ENCODE results near the gene AK4.
A peak's percentile ranks its signal among the peaks of the same experiment; 100 is the strongest.

Gene AK4

GRCh38 chr1:65178235-65178634 is 30.2 kb downstream of the AK4 start:
- no peak for DNase-seq

DNA sequence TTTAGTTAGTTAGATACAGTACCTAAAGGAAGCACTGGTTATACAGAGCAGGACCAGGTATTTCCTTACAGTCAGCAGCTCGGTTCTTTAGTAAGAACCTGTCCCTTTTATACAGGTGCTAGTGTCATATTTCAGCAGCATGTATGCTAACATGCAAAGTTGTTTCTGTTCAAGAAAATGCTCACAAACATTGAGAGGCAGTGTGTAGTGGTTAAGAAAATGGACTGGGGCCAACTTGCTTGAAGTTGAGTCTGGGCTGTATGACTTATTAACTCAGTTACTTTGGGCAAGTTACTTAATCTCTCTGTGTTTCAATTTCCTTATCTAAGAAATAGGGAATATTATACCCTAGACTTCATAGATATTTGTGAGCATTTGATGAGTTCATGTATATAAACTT is 31.1 kb downstream of the AK4 start:
- DNase-seq = no peak

- no peak for DNase-seq
These were observed 33.0 kb downstream of the AK4 start for GRCh38 chr1:65180977-65181376.

- DNase-seq = no peak
These were observed 34.8 kb downstream of the AK4 start for GRCh38 chr1:65182658-65183268.

DNA sequence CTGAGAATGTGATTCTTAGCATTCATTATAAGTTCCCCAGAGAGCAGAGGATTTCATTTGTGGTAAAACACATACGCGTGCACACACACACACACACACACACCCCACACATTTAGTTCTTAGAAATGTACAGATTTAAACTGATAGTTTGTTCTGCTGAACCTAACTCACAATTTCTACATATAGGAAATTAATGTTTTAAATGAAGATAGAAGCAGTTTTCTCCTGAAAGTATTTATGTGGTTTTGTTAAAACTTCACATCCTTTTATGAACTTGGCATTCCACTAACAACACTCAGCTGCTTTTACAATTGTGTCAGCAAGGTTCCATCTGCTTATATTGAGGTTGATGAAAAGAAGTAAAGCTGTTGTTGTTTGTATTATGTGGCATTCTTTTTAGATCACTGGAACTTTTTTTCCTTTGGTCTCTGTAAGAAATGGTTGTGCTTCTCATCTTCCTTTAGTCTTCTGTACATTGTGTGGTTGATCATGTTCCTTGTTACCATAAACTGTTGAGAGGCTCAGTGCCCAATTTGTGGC is 41.6 kb downstream of the AK4 start:
- no peak for DNase-seq

GRCh38 chr1:65190229-65190628 is 42.2 kb downstream of the AK4 start:
- DNase-seq = no peak

- no peak for DNase-seq
These were observed 45.2 kb downstream of the AK4 start for GRCh38 chr1:65193129-65193695.

- DNase-seq = no peak
These were observed 47.8 kb downstream of the AK4 start for GRCh38 chr1:65195495-65196417.

DNA sequence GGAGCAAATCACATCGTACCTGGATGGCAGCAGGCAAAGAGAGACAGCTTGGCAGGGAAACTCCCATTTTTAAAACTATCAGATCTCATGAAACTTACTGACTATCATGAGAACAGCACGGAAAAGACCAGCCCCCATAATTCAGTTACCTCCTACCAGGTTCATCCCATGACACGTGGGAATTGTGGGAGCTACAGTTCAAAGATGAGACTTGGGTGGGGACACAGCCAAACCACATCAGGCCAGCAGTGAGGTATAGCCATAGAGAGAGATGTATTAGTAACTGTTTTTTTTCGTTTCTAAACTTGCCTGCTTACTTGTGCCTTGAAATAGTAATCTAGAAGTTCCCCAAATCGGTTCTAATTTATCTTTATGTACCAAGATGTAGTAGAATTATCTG is 48.9 kb downstream of the AK4 start:
- DNase-seq = no peak

DNA sequence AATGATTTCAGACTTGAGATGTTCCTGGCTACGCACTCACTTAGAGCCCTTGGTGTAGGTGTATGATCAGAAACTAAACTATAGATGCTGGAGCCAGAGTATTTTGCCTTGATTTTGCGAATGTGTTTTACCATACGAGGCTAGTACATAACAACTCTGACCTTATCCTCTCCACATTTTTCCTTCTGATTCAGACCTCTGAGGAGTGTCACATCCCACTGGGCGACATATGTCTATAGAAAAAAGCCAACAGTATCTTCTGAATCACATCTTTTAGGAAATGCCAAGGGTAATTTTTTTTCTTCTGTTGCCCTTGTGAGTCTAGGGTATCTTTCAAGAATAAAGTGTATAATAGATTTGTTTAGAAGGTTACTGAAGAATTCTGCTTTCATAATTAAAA is 49.6 kb downstream of the AK4 start:
- DNase-seq = no peak

GRCh38 chr1:65198096-65198495 is 50.1 kb downstream of the AK4 start:
- DNase-seq = no peak

DNA sequence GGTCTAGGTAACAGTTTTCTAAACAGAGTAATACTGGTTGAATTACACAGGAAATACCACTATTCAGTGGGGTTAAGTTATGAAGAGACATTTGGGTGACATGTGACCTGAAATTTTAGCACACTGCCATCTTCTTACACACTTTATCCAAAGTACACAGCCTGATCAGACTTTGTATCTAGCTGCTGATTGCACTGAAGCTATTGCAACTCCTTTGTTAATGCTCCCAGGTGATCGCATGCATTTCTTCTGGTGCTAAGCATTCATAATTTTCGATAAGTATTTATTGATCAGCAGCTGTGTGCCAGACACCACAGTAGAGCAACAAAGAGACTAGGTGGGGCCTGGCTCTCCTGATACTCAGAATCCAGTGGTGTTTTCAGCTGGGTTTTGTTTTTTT is 52.4 kb downstream of the AK4 start:
- DNase-seq = no peak

- no peak for DNase-seq
These were observed 58.8 kb downstream of the AK4 start for GRCh38 chr1:65206836-65207235.

DNA sequence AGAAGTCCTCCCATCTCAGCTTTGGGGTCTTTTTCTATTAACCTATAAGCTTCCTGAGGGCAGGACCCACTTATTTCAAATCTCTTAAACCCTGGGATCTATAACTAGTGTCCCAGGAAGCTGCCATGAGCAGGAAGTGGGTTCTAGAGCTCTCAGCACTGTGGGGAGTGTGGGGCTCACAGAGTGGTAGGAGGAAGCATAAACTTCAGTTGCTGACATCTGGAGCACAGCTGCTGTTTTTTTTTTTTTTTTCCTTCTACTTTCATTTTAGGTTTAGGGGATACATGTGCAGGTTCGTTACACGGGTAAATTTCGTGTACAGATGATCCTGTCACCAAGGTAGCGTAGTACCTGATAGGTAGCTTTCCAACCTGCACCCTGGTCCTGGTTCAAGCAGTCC is 59.3 kb downstream of the AK4 start:
- no peak for DNase-seq

- DNase-seq = no peak
These were observed 60.6 kb downstream of the AK4 start for GRCh38 chr1:65208563-65208973.

GRCh38 chr1:65209005-65209885 is 61.2 kb downstream of the AK4 start:
- DNase-seq = peak; percentile 25

GRCh38 chr1:65210325-65210724 is 62.3 kb downstream of the AK4 start:
- no peak for DNase-seq

- DNase-seq = no peak
These were observed 63.3 kb downstream of the AK4 start for GRCh38 chr1:65211331-65211730.

DNA sequence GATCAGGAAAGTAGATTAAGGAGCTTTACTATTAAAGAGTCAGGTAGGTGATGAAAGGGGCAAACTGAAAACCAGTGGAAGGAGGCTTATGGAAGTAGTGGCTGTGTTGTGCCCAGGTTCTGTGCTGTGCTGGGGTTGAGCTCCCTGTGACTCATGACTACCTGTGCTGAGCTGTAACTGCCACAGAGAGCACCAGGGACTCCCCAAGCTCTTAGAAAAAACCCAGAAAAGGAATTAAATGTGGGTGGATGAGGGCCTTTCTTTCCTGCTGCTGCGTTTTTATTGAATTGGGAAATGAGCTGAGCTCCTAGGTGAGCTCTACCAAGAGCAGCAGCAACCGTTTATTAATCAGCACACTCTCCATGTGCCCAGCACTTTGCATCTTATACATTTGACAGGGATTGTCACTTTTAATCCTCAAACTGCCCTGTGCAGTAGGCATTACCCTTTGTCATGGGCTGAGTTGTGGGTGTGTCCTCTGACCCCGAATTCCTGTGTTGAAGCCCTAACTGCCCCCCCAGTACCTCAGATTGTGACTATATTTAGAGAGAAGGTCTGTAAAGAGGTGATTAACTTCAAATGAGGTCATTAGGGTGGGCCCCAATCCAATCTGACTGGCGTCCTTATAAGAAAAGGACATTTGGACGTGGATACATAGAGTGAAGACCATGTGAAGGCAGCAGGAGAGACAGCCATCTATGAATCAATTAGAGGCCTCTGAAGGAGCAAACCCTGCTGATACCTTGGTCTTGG is 65.4 kb downstream of the AK4 start:
- no peak for DNase-seq

DNA sequence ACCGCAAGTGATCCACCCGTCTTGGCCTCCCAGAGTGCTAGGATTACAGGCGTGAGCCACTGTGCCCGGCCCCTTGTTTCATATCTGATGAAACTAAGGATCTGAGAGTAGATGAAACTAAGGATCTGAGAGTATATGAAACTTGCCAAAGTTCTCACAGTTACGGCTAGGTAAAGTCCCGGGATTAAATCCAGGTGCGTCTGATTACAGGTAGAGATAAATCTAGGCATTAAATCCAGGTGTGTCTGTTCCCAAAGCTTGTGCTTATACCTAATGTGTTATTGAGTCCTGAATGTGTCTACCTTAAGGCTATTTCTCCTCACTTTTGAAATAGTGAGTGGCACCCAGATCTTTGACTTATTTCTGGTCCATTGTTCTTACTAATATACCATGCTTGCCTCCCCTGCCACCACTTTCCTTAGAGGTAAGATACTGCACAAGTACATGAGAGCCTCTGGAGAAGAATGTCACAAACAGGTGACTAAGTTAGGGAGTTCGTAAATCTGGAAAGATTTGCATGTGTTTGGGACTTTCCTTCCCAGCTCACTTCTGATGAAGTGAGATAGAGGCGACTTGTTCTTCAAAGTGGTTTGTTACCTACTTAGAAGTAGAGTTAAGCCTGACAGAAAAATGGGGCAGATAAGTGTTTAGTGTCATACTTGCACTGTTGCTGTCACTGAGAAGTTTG is 66.5 kb downstream of the AK4 start:
- DNase-seq = no peak

- DNase-seq = no peak
These were observed 69.0 kb downstream of the AK4 start for GRCh38 chr1:65216989-65217388.

All from CD4-positive, alpha-beta T cell treated with Interleukin-4 for 4 hours (primary cell).